Measurements from ENCODE around the gene CBFA2T3. TPM values are rescaled to one million over a fixed set of nuclear protein-coding genes. Genes with fewer than 3 reads are reported as not detected.
A peak's percentile ranks its signal among the peaks of the same experiment; 100 is the strongest.

CBFA2T3 gene
- total and polyA plus RNA-seq, 2 of the 8 experiments (the other 6 are each of a cell fraction or from before 2014, with no cell fraction given) = 0.51 to 1.3 TPM

DNA sequence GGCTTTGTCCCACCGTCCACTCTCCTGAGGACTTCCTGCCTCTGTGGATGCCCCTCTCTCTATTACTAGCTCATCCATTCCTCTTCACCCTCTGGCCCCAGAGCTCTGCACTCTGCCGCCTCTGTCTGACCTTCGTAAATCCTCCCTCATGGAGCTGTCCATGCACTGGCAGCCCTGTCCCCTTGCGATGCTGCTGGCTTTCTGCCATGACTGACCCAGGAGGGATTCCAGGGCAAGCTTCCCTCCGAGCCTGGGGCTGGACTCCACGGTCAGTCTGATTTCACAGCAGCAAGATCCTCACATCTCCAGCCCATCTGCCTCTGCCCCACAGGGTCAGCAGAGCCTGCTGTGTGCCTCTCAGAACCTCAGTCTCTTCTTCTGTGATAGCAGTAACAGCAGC lies 4.7 kb downstream of the CBFA2T3 start:
- H3K4ac ChIP-seq (replicated peaks; ENCODE audit: insufficient read length, low read depth, low read length) = no peak overlapping the region
- no peak overlapping the region for H2BK12ac ChIP-seq (ENCODE audit: low read depth, low read length)
- no peaks in the 10 kb centered on the region for H3K9me3 ChIP-seq (ENCODE audit: insufficient read depth in 2 of 2, low read depth in 1 of 2, low read length in 1 of 2)
- no peak overlapping the region for H4K5ac ChIP-seq (ENCODE audit: insufficient read length, low read depth, low read length)
- H4K8ac ChIP-seq (ENCODE audit: extremely low read depth, insufficient read depth, low read length) = 0 out of 2 replicates have a peak overlapping the region, but pooled peaks have one; percentile 3
- 93% methylated on average over 6 of the region's 6 CpGs; no CpG with 5 or more reads in 1 of the 2 experiments for WGBS, 2 experiments (ENCODE audit: extremely low coverage in 1 of 2, insufficient coverage in 1 of 2, insufficient read length in 1 of 2, insufficient replicate concordance in 2 of 2, low coverage in 1 of 2, low lambda C conversion rate in 2 of 2, missing lambda C conversion rate in 1 of 2)
- FAIRE-seq (no peak), DNase-seq (ENCODE audit: low read depth in 1 of 2, low spot score in 2 of 2) (no peak)
- H3K4me1 ChIP-seq (replicated peaks in 1 of 4; ENCODE audit: control insufficient read depth in 3 of 4, insufficient read depth in 4 of 4, low read length in 3 of 4) = peaks cover 0 to 6% (median 3%) of the 10 kb centered on the region in 4 experiments; a peak in 2 of 7 replicates
- no peak overlapping the region for H3K9ac ChIP-seq (replicated peaks in 1 of 4; ENCODE audit: extremely low read depth in 1 of 4, low read depth in 3 of 4, low read length in 3 of 4)
- no peak overlapping the region for H3K4me2 ChIP-seq (ENCODE audit: insufficient read depth in 1 of 2, low read depth in 2 of 2, low read length in 2 of 2)
- POLR2A ChIA-PET (ENCODE audit: partially characterized antibody) = no interaction called here
- H4K20me1 ChIP-seq (replicated peaks in 1 of 2; ENCODE audit: control insufficient read depth in 1 of 2, insufficient read depth in 2 of 2, low read length in 2 of 2) = no peaks in the 10 kb centered on the region
- H2BK5ac ChIP-seq (ENCODE audit: low read depth, low read length) = no peak overlapping the region
- no peak overlapping the region for H2BK120ac ChIP-seq (replicated peaks; ENCODE audit: low read depth, low read length)
- H3K23ac ChIP-seq (ENCODE audit: insufficient read length) = no peak overlapping the region
- H3K14ac ChIP-seq (ENCODE audit: insufficient read length) = no peak overlapping the region
- no peak overlapping the region for H2AFZ ChIP-seq (ENCODE audit: low read length)
- H2BK15ac ChIP-seq (ENCODE audit: low read length) = no peak overlapping the region; the same call in 1 of the 2 replicates
- TF ChIP-seq PHF8 (conservative IDR thresholded peaks at IDR 0.05; ENCODE audit: low read depth, low read length) (no peak), ASH2L (IDR thresholded peaks at IDR 0.05; ENCODE audit: low read length) (no peak), RBBP5 (IDR thresholded peaks at IDR 0.05; ENCODE audit: borderline replicate concordance, low read depth, low read length) (no peak)
- H3K79me2 ChIP-seq (ENCODE audit: control insufficient read depth in 1 of 2, insufficient read depth in 2 of 2, low read length in 2 of 2) = no peaks in the 10 kb centered on the region
- no peaks in the 10 kb centered on the region for H3K27me3 ChIP-seq (replicated peaks in 1 of 4; ENCODE audit: control insufficient read depth in 3 of 4, extremely low read depth in 1 of 4, insufficient read depth in 3 of 4, low read length in 3 of 4)
- H3K27ac ChIP-seq (ENCODE audit: low read depth, low read length) = no peak overlapping the region
- no peak overlapping the region for H3K18ac ChIP-seq (ENCODE audit: extremely low read depth, low read length)
- no peaks in the 10 kb centered on the region; the same call in 1 of the 2 replicates for H3K23me2 ChIP-seq (ENCODE audit: low read depth, low read length)
- CTCF ChIA-PET (ENCODE audit: partially characterized antibody) = interaction anchor here (0.5 to 2.0 kb wide), 7 partner anchors 10 to 413 kb away, joined by 3 to 4 read pairs (median 3); no protein-coding TSS in a partner anchor
- H3K4me3 ChIP-seq (ENCODE audit: extremely low read depth in 1 of 4, insufficient read depth in 2 of 4, low read depth in 3 of 4, low read length in 4 of 4) = no peak overlapping the region
- no peaks in the 10 kb centered on the region for H3K36me3 ChIP-seq (ENCODE audit: control insufficient read depth in 2 of 4, insufficient read depth in 4 of 4, low read length in 3 of 4)
- H2AK5ac ChIP-seq (ENCODE audit: low read depth, low read length) = no peak overlapping the region
- no peak overlapping the region for H3K56ac ChIP-seq (replicated peaks; ENCODE audit: insufficient read length, low read depth, low read length)
- no peak overlapping the region for H4K91ac ChIP-seq (replicated peaks; ENCODE audit: insufficient read length, low read length)
- no peaks in the 10 kb centered on the region for H3K79me1 ChIP-seq (ENCODE audit: low read depth, low read length)
- H2BK20ac ChIP-seq (ENCODE audit: low read length) = no peak overlapping the region
